Activated naive CD8-positive, alpha-beta T cell treated with anti-CD3 and anti-CD28 coated beads, Interleukin-2, amount 10 ng/mL, durations not matched to agents 7 days and 5 days (primary cell): ENCODE data around the gene ITGAX. TPM values are rescaled to one million over a fixed set of nuclear protein-coding genes. Genes with fewer than 3 reads are reported as not detected.
"Not testable (repeated sequence)": the region's sequence is repeated elsewhere in the genome, so short reads cannot be mapped to it uniquely, and the experiment has no call there.

Experiments used
- ATAC-seq: fragments of 150-1000 bp; cut with Tn5 transposase; one replicate; pipeline ENCODE4 v1.10.0; 2021; ENCODE audit warnings: low read depth, moderate library complexity
- POLR2A ChIA-PET: fragments of 350-600 bp; sonication (Branson Sonifier 250); formaldehyde crosslinking; loops from one replicate; lab custom pipeline; 2021; ENCODE audit warnings: antibody characterized with exemption; lab: Charles Lee
- DNase-seq: peaks from one replicate; pipeline ENCODE4 v3.0.0; 2021
- H3K27ac Mint-ChIP-seq: one replicate; pipeline ENCODE4 v1.8.0; 2022; ENCODE audit warnings: mild to moderate bottlenecking, mixed read lengths
- H3K27me3 Mint-ChIP-seq: one replicate; pipeline ENCODE4 v1.8.0; 2022; ENCODE audit warnings: mild to moderate bottlenecking, moderate library complexity, mixed read lengths
- H3K36me3 Mint-ChIP-seq: one replicate; pipeline ENCODE4 v1.8.0; 2021; ENCODE audit warnings: mild to moderate bottlenecking, mixed read lengths
- H3K4me1 Mint-ChIP-seq: one replicate; pipeline ENCODE4 v1.8.0; 2021; ENCODE audit warnings: mixed read lengths
- H3K4me3 Mint-ChIP-seq: one replicate; pipeline ENCODE4 v1.8.0; 2022; ENCODE audit warnings: mild to moderate bottlenecking, moderate library complexity, mixed read lengths
- H3K9me3 Mint-ChIP-seq: one replicate; pipeline ENCODE4 v1.8.0; 2021; ENCODE audit warnings: mixed read lengths
- total RNA-seq, 2 experiments: library from RNA; stranded (reverse); gene quantifications; one replicate each; pipeline ENCODE4 v1.2.3, GENCODE V29; 2021

The ITGAX gene
- total RNA-seq, 2 experiments from 2014 or later = 26.4 to 26.7 TPM

DNA sequence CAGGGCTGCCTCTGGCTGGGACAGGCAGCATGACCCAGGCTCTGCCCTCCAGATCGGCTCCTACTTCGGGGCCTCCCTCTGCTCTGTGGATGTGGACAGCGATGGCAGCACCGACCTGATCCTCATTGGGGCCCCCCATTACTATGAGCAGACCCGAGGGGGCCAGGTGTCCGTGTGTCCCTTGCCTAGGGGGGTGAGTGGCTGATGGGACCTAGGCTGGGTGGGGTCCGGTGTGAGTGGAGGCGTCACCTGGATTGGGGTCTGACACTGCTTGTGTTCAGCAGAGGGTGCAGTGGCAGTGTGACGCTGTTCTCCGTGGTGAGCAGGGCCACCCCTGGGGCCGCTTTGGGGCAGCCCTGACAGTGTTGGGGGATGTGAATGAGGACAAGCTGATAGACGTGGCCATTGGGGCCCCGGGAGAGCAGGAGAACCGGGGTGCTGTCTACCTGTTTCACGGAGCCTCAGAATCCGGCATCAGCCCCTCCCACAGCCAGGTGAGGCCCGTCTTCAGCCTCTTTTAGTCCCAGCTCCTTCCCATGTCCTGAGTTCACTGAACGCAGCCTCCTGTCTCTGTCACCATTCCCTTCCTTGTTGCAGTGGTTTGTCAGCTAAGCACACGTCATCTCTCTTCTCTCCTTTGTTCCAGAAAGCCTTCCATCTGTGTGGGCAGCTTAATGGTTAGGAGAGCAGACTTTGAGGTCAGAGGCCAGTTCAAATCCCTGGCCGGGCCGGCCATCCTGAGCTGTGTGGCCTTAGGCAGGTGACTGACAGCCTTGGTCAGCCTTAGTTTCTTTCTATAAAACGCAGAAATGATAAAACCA is 56.3 kb downstream of the ITGAX start:
- POLR2A ChIA-PET = no interaction called here
- no peak overlapping the region for H3K4me3 Mint-ChIP-seq
- H3K9me3 Mint-ChIP-seq = no peaks in the 10 kb centered on the region
- H3K36me3 Mint-ChIP-seq = no peaks in the 10 kb centered on the region
- DNase-seq = no peak
- peaks cover 35% of the 10 kb centered on the region for H3K4me1 Mint-ChIP-seq
- ATAC-seq = no peak
- no peak overlapping the region for H3K27ac Mint-ChIP-seq
- peaks cover 20% of the 10 kb centered on the region for H3K27me3 Mint-ChIP-seq

DNA sequence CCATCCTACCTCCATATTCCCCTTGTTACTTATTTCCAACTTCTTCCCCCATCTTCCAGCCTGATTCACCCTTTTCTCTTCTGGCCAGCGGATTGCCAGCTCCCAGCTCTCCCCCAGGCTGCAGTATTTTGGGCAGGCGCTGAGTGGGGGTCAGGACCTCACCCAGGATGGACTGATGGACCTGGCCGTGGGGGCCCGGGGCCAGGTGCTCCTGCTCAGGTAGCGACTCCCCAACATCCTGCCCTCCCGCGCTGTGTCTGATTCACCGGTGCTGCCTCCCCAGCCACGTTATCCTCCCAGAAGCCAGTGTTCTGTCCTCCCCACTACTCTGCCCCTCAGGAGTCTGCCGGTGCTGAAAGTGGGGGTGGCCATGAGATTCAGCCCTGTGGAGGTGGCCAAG is 57.8 kb downstream of the ITGAX start:
- H3K36me3 Mint-ChIP-seq = peaks cover 6% of the 10 kb centered on the region
- peaks cover 16% of the 10 kb centered on the region for H3K27me3 Mint-ChIP-seq
- POLR2A ChIA-PET = no interaction called here
- no peak for ATAC-seq
- no peak for DNase-seq
- H3K4me1 Mint-ChIP-seq = peaks cover 37% of the 10 kb centered on the region
- H3K27ac Mint-ChIP-seq = peak overlapping the region; percentile 31
- H3K9me3 Mint-ChIP-seq = no peaks in the 10 kb centered on the region
- no peak overlapping the region for H3K4me3 Mint-ChIP-seq

DNA sequence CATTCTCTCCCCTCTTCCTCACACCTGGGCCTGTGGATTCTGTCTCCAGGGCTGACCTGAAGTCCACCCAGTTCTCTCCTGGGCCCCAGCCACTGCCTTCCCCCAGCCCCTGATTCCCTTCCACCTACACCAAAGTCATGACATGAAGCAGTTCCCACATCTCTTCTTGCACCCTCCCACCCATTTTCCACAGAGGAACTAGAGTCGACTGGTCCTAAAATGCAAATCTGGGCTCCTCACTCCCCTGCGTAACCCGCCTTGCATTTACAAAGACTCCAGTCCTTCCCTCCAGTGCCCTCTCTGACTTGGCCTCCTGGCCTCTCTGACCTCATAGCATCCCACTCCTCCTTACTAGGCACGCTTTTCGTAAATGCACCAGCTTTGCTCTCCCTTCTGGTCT is 58.4 kb downstream of the ITGAX start:
- peaks cover 14% of the 10 kb centered on the region for H3K27me3 Mint-ChIP-seq
- no peak overlapping the region for H3K4me3 Mint-ChIP-seq
- peaks cover 5% of the 10 kb centered on the region for H3K9me3 Mint-ChIP-seq
- DNase-seq (no peak), ATAC-seq (no peak)
- H3K4me1 Mint-ChIP-seq = peaks cover 44% of the 10 kb centered on the region
- peaks cover 12% of the 10 kb centered on the region for H3K36me3 Mint-ChIP-seq
- peak overlapping the region; percentile 62 for H3K27ac Mint-ChIP-seq
- POLR2A ChIA-PET = no interaction called here

DNA sequence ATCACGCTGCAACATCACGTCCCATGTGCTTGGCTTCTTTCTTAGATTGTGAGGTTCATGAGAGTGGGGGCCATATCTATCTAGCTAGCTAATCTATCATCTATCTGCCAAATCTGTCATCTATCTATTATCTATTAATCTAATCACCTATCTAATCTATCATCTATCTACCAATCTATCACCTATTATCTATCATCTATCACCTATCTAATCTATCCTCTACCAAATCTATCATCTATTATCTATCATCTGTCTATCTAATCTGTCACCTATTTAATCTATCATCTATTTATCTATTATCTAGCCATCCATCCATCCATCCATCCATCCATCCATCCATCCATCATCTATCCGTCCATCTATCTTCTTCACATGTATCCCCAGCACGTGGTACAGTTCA is 59.0 kb downstream of the ITGAX start:
- peaks cover 13% of the 10 kb centered on the region for H3K27me3 Mint-ChIP-seq

DNA sequence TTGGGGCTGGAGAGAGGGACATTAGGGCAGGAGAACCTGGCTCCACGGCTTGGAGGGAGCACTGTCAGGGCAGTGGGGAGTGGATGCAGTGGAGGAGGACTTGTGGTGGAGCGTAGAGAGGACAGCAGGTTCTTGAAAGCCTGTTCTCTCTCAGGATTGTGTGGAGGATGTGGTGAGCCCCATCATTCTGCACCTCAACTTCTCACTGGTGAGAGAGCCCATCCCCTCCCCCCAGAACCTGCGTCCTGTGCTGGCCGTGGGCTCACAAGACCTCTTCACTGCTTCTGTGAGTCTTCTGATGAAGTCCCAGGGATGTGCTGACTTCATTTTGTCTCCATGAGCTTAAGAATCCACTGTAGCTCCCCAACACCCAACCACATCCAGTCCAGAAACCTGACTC is 59.7 kb downstream of the ITGAX start:
- Mint-ChIP-seq H3K27ac (peak overlapping the region; percentile 82), H3K4me3 (peak overlapping the region; percentile 36), H3K4me1 (peaks cover 48% of the 10 kb centered on the region), H3K36me3 (peaks cover 13% of the 10 kb centered on the region), H3K27me3 (peaks cover 12% of the 10 kb centered on the region), H3K9me3 (peaks cover 6% of the 10 kb centered on the region)
- peak; percentile 81 for ATAC-seq
- POLR2A ChIA-PET = interaction anchor here (0.6 kb wide), 1 partner anchor 40 kb away, joined by 4 read pairs; no protein-coding TSS in a partner anchor
- no peak for DNase-seq

More for the DNA sequence above, 59.0 kb downstream of the ITGAX start:
- H3K4me1 Mint-ChIP-seq = peaks cover 45% of the 10 kb centered on the region
- ATAC-seq = no peak
- H3K9me3 Mint-ChIP-seq = peaks cover 6% of the 10 kb centered on the region
- no peak overlapping the region for H3K4me3 Mint-ChIP-seq
- peaks cover 13% of the 10 kb centered on the region for H3K36me3 Mint-ChIP-seq
- POLR2A ChIA-PET = interaction anchor here (0.6 kb wide), 2 partner anchors 21 to 28 kb away, joined by 4 to 7 read pairs; no protein-coding TSS in a partner anchor
- H3K27ac Mint-ChIP-seq = no peak overlapping the region
- DNase-seq = no peak

DNA sequence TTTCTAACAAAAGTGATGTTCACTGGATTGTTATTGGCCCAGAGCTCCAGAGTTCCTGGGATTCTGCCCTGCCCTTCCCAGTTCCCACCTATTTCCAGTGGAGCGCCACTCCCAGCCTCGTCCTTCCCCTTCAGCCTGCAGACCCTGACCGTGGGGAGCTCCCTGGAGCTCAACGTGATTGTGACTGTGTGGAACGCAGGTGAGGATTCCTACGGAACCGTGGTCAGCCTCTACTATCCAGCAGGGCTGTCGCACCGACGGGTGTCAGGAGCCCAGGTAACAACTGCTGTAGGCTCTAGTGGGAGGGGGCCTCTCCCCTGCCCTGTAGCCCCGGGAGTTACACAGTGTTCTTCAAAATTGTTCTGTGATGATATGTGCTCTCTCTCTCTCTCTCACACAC is 61.4 kb downstream of the ITGAX start:
- peaks cover 61% of the 10 kb centered on the region for H3K4me1 Mint-ChIP-seq

DNA sequence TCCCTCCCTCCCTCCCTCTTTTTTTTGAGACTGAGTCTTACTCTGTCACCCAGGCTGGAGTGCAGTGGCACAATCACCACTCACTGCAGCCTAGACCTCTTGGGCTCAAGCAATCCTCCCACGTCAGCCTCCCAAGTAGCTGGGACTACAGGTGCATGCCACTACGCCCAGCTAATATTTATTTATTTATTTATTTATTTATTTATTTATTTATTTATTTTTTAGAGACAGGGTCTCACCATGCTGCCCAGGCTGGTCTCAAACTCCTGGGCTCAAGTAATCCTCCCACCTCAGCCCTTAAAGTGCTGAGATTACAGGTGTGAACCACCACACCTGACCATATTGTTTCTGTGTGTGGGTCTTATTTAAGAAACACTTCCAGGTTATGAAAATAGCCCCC is 62.1 kb downstream of the ITGAX start:
- peaks cover 68% of the 10 kb centered on the region for H3K4me1 Mint-ChIP-seq
- H3K27ac Mint-ChIP-seq, H3K9me3 Mint-ChIP-seq, H3K4me3 Mint-ChIP-seq, POLR2A ChIA-PET, H3K27me3 Mint-ChIP-seq, DNase-seq, ATAC-seq: not testable (repeated sequence)
- peaks cover 18% of the 10 kb centered on the region for H3K36me3 Mint-ChIP-seq

More for the DNA sequence above, 61.4 kb downstream of the ITGAX start:
- DNase-seq (no peak), ATAC-seq (no peak)
- peaks cover 10% of the 10 kb centered on the region for H3K27me3 Mint-ChIP-seq
- H3K36me3 Mint-ChIP-seq = peaks cover 18% of the 10 kb centered on the region
- H3K9me3 Mint-ChIP-seq = peaks cover 6% of the 10 kb centered on the region
- peak overlapping the region; percentile 52 for H3K4me3 Mint-ChIP-seq
- POLR2A ChIA-PET = no interaction called here
- no peak overlapping the region for H3K27ac Mint-ChIP-seq

DNA sequence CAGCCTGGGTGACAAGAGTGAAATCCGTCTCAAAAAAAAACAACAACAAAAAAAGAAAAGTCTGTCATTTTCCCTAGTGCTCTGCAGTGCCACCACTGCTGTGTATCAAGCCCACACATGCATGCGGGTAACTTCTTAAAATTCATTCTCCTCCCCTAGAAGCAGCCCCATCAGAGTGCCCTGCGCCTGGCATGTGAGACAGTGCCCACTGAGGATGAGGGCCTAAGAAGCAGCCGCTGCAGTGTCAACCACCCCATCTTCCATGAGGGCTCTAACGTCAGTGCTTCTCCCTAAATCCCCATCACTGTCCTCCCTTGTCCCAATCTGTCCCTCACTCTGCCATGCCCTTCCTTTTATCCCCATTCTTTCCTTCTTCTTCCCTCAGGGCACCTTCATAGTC is 62.9 kb downstream of the ITGAX start:
- Mint-ChIP-seq H3K27me3 (peaks cover 6% of the 10 kb centered on the region), H3K9me3 (peaks cover 6% of the 10 kb centered on the region), H3K4me3 (no peak overlapping the region), H3K27ac (no peak overlapping the region), H3K4me1 (peaks cover 73% of the 10 kb centered on the region), H3K36me3 (peaks cover 18% of the 10 kb centered on the region)
- POLR2A ChIA-PET = interaction anchor here (0.6 kb wide), 1 partner anchor 32 kb away, joined by 5 read pairs; no protein-coding TSS in a partner anchor
- ATAC-seq (no peak), DNase-seq (no peak)

DNA sequence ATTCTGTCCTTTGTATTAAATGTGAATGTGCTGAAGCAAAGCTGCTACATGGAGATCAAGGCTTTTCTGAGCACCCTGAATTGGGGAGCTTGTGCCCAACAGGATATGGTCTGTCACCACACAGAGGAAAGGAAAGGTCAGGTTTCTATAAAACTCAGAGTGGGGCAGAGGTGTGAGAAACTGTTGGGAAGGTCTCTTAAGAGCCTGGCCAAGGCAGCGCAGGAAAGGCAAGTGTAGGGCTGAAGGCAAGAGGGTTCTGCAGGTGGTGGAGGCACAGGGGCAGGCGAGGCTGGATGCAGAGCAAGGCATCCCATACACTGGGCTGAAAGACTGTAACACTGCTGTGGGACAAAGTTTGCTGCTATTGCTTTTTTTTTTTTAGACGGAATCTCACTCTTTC is 65.1 kb downstream of the ITGAX start:
- peaks cover 24% of the 10 kb centered on the region for H3K36me3 Mint-ChIP-seq
- H3K4me3 Mint-ChIP-seq = peak overlapping the region; percentile 76
- peak; percentile 49 for ATAC-seq
- peak; percentile 56 for DNase-seq
- H3K4me1 Mint-ChIP-seq = peaks cover 73% of the 10 kb centered on the region
- peaks cover 11% of the 10 kb centered on the region for H3K9me3 Mint-ChIP-seq
- H3K27me3 Mint-ChIP-seq = peaks cover 2% of the 10 kb centered on the region
- H3K27ac Mint-ChIP-seq = peak overlapping the region; percentile 92
- POLR2A ChIA-PET = interaction anchor here (1.0 to 1.8 kb wide), 10 partner anchors 17 to 240 kb away, joined by 3 to 9 read pairs (median 5); partner anchors contain the start of genes FUS, ITGAX and ZNF843

DNA sequence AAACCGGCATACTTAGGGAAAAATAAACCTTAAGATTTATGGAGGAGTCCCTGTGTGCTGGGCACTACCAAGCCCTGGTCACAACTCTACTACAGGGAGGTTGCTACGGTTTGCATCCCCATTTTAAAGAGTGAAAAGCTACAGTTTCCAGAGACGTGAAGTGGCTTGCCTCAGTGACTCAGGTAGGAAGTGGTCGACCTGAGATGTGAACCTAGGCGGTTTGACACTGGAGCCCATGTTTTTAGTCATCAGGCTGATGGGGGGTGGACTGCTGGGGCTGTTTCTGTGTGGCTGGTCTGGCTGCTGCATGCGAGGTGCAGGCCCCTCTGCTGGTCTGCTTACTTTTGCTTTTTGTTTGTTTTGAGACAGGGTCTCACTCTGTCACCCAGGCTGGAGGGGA is 66.6 kb downstream of the ITGAX start:
- POLR2A ChIA-PET = interaction anchor here (0.6 to 1.7 kb wide), 7 partner anchors 9 to 469 kb away, joined by 3 to 8 read pairs (median 3); partner anchors contain the start of gene FUS
- ATAC-seq (peak; percentile 86), DNase-seq (peak; percentile 70)
- H3K36me3 Mint-ChIP-seq = peaks cover 21% of the 10 kb centered on the region
- H3K9me3 Mint-ChIP-seq = peaks cover 11% of the 10 kb centered on the region
- H3K4me1 Mint-ChIP-seq = peaks cover 68% of the 10 kb centered on the region
- peak overlapping the region; percentile 79 for H3K4me3 Mint-ChIP-seq
- peak overlapping the region; percentile 92 for H3K27ac Mint-ChIP-seq
- peaks cover 3% of the 10 kb centered on the region for H3K27me3 Mint-ChIP-seq

DNA sequence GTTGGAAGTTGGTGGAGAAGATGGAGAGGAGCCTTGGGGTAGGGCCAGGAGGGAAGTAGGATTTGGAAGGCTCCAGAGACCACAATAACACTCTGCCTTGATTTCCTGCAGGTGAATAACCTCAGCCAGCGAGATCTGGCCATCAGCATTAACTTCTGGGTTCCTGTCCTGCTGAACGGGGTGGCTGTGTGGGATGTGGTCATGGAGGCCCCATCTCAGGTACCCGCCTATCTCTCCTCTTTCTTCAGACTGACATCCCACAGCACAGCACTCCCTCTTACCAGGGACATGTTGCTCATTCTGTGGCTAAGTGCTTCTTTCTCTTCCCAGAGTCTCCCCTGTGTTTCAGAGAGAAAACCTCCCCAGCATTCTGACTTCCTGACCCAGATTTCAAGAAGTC is 68.3 kb downstream of the ITGAX start:
- H3K4me1 Mint-ChIP-seq = peaks cover 61% of the 10 kb centered on the region
- H3K36me3 Mint-ChIP-seq = peaks cover 14% of the 10 kb centered on the region
- peaks cover 7% of the 10 kb centered on the region for H3K9me3 Mint-ChIP-seq
- ATAC-seq (peak; percentile 20), DNase-seq (no peak)
- peak overlapping the region; percentile 68 for H3K27ac Mint-ChIP-seq
- H3K27me3 Mint-ChIP-seq = peaks cover 5% of the 10 kb centered on the region
- H3K4me3 Mint-ChIP-seq = peak overlapping the region; percentile 45
- POLR2A ChIA-PET = no interaction called here

DNA sequence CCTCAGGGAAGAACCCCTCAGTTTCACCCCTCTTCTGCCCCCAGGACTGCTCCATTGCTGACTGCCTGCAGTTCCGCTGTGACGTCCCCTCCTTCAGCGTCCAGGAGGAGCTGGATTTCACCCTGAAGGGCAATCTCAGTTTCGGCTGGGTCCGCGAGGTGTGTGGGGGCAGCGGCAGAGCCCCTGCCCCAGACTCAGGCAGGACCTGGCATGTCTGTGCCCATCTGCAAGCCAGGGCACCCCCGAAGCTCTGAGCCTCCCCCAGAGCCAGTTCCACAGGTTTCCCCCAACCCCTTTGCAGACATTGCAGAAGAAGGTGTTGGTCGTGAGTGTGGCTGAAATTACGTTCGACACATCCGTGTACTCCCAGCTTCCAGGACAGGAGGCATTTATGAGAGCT is 68.8 kb downstream of the ITGAX start:
- peaks cover 5% of the 10 kb centered on the region for H3K27me3 Mint-ChIP-seq
- peak overlapping the region; percentile 68 for H3K27ac Mint-ChIP-seq
- peaks cover 5% of the 10 kb centered on the region for H3K9me3 Mint-ChIP-seq
- no peak for DNase-seq
- POLR2A ChIA-PET = no interaction called here
- H3K4me3 Mint-ChIP-seq = peak overlapping the region; percentile 4
- ATAC-seq = no peak
- H3K4me1 Mint-ChIP-seq = peaks cover 57% of the 10 kb centered on the region
- H3K36me3 Mint-ChIP-seq = peaks cover 11% of the 10 kb centered on the region

DNA sequence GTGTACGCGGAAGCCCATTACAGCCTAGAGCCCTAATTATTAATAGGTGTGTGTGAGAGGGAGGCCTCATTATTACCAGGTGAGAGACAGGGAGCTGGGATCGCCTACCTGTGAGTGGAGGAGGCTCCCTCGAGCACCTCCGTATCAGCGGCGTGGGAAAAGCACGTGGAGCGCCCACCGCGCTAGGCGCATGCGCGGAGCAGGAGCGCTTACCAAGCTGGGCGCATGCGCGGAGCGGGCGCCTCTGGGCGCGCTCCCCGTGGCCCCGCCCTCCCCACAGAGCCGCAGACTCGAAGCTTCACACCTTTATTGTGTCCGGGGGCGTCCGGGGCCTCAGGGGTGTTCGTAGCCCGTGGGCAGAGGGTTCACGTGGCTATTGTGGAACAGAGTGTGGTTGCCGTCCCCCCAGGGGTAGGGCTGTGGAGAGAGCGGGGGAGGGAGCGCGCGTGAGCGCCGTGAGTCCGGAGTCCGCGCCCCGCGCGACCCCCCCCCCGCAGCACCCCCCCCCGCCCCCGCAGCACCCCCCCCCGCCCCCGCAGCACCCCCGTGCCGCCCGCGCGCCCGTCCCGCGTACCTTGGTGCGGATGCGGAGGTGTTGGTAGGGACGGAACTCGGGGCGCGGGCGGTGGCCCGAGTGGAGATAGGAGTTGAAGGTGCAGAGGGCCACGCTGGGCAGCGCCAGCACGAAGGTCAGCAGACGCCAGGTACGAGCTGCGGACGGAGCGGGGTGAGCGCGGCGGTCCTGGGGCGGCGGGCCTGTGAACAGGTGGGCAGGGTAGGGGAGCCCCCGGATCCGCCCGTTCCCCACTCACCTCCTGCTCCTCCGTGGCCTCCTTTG is 72.7 kb downstream of the ITGAX start:
- Mint-ChIP-seq H3K4me1 (peaks cover 45% of the 10 kb centered on the region), H3K27ac (no peak overlapping the region), H3K36me3 (peaks cover 6% of the 10 kb centered on the region), H3K4me3 (no peak overlapping the region), H3K9me3 (peaks cover 5% of the 10 kb centered on the region), H3K27me3 (peaks cover 5% of the 10 kb centered on the region)
- ATAC-seq (peak; percentile 25), DNase-seq (peak; percentile 79)
- POLR2A ChIA-PET = no interaction called here
